Adrenal gland (tissue), 12 donors: ENCODE results near the gene HDAC4. TPM values are rescaled to one million over a fixed set of nuclear protein-coding genes. Genes with fewer than 3 reads are reported as not detected.

Experiments
- DNase-seq, 7 donors: peaks; one replicate each; pipeline ENCODE4 v3.0.0-alpha.2; 2019 to 2020
- H3K27ac ChIP-seq, 5 donors: fragments of 200-600 bp; sonication (generic) in 4 of 5; 1 replicate in 3 of 5; 2 replicates in 2 of 5; pipeline versions ENCODE4 v1.5.1 to v1.8.0; 2016 to 2020; ENCODE audit warnings: mild to moderate bottlenecking in 1 of 5
- H3K27me3 ChIP-seq: fragments of 200-600 bp; 2 replicates; pipeline ENCODE4 v1.8.0; 2021
- H3K36me3 ChIP-seq, 2 donors: fragments of 200-600 bp; replicated peaks in 1 of 2; 1 replicate in 1 of 2; 2 replicates in 1 of 2; pipeline versions ENCODE4 v1.5.1 to v1.8.0; 2018 to 2022
- H3K4me1 ChIP-seq, 2 donors: fragments of 200-600 bp; replicated peaks in 1 of 2; 1 replicate in 1 of 2; 2 replicates in 1 of 2; pipeline versions ENCODE4 v1.5.1 to v1.8.0; 2018 to 2021
- H3K4me3 ChIP-seq, 4 donors: fragments of 200-600 bp; sonication (generic) in 3 of 4; one replicate each; pipeline ENCODE4 v1.5.1; 2016 to 2018
- H3K9me3 ChIP-seq, 3 donors: fragments of 200-600 bp; sonication (generic) in 1 of 3; replicated peaks in 1 of 3; 1 replicate in 2 of 3; 2 replicates in 1 of 3; pipeline versions ENCODE4 v1.5.1 to v1.8.0; 2016 to 2021
- CTCF ChIP-seq, 6 experiments: fragments of 450-650 bp in 4 of 6; fragments of 200-600 bp in 2 of 6; sonication (generic) in 1 of 6; IDR thresholded peaks; 1 replicate in 5 of 6; 2 replicates in 1 of 6; pipeline versions ENCODE4 v1.5.1 to v1.8.0; 2016 to 2021; ENCODE audit warnings: antibody characterized with exemption in 6 of 6, mild to moderate bottlenecking in 2 of 6, moderate library complexity in 1 of 6
- POLR2A ChIP-seq, 2 donors: fragments of 450-650 bp; IDR thresholded peaks; one replicate each; pipeline ENCODE4 v1.6.1; 2017; ENCODE audit warnings: antibody characterized with exemption in 2 of 2, mild to moderate bottlenecking in 2 of 2, moderate library complexity in 1 of 2
- WGBS, 4 donors: extraction: QIAGEN DNeasy Blood & Tissue Kit in 2 of 4; methylation state at CpG; one replicate each; pipeline versions ENCODE4 v1.1.5 to v1.1.7; 2013 to 2017; 5-methylcytosine and 5-hydroxymethylcytosine counted together
- intact Hi-C, 2 donors: fragments of 100-400 bp; cut with DNase I; formaldehyde crosslinking; loops; one replicate each; pipeline versions ENCODE4 v1.14.1 to v1.15.0; 2022 to 2023
- polyA plus RNA-seq, 3 donors: library from polyadenylated mRNA; stranded (reverse); fragments of 200-250 nt in 2 of 3; fragments of 350-450 nt in 1 of 3; fragmentation: Illumina TruSeq in 1 of 3; extraction: RNeasy Lipid Tissue Mini Kit (QIAGEN cat#74804) in 1 of 3; gene quantifications; one replicate each; pipeline ENCODE4 v1.2.3, GENCODE V29; 2013 to 2014
- total RNA-seq, 9 donors: library from RNA; depleted of rRNA in 4 of 9; stranded (reverse); fragments of >200 nt in 4 of 9; fragments of 120-200 nt in 1 of 9; fragmentation: NEBNext Ultra II Directional in 1 of 9; extraction: Animal tissue kit (Norgen Biotek cat#: 25700) in 1 of 9; gene quantifications; one replicate each; pipeline versions ENCODE4 v1.1.0 to v1.2.4, GENCODE V29; 2013 to 2023
- donor health status: healthy with polysubstance abuse.
- donor health status: Bipolar disorder and iron deficiency.
- donor health status: DM: yes; HTN: yes; CAD: no.
- donor health status: DM: no; HTN: no; CAD: no.
- donor health status: DM: no; HTN: no; CAD: no.
- donor health status: DM: yes; HTN: yes; CAD: no.

Gene HDAC4
- total and polyA plus RNA-seq, 12 donors = 8.3 to 88.9 (median 28.7) TPM

GRCh38 chr2:239092571-239093294 is 308.1 kb downstream of the HDAC4 start:
- no peaks in the 10 kb centered on the region for H3K9me3 ChIP-seq
- intact Hi-C loops = no loop called here
- no peak overlapping the region for H3K4me3 ChIP-seq
- peaks cover 0 to 15% of the 10 kb centered on the region in 2 donors for H3K36me3 ChIP-seq
- H3K27me3 ChIP-seq = no peaks in the 10 kb centered on the region
- peaks cover 0 to 4% of the 10 kb centered on the region in 2 donors for H3K4me1 ChIP-seq
- TF ChIP-seq CTCF (IDR thresholded peaks at IDR 0.05) (no peak), POLR2A (IDR thresholded peaks at IDR 0.05) (no peak)
- H3K27ac ChIP-seq = no peak overlapping the region
- DNase-seq = no peak
- 91 to 92% (median 91%) methylated on average over 21 to 27 of the region's 27 CpGs for WGBS, 4 donors

GRCh38 chr2:239089884-239090283 is 310.9 kb downstream of the HDAC4 start:
- TF ChIP-seq POLR2A (IDR thresholded peaks at IDR 0.05) = no peak
- no peaks in the 10 kb centered on the region for H3K27me3 ChIP-seq
- 90 to 97% (median 93%) methylated on average over 2 to 13 of the region's 13 CpGs for WGBS, 4 donors
- no peak overlapping the region for H3K27ac ChIP-seq
- H3K36me3 ChIP-seq = peaks cover 0 to 17% of the 10 kb centered on the region in 2 donors
- DNase-seq = no peak
- no peaks in the 10 kb centered on the region for H3K4me1 ChIP-seq
- intact Hi-C loops = no loop called here
- H3K4me3 ChIP-seq = no peak overlapping the region
- no peaks in the 10 kb centered on the region for H3K9me3 ChIP-seq

GRCh38 chr2:239087046-239087710 is 313.6 kb downstream of the HDAC4 start:
- Histone ChIP-seq H3K27me3 (no peaks in the 10 kb centered on the region), H3K9me3 (no peaks in the 10 kb centered on the region), H3K36me3 (peaks cover 0 to 28% of the 10 kb centered on the region in 2 donors), H3K4me3 (no peak overlapping the region), H3K4me1 (no peaks in the 10 kb centered on the region), H3K27ac (no peak overlapping the region)
- WGBS, 4 donors = 92 to 97% (median 94%) methylated on average over 20 to 21 of the region's 21 CpGs
- intact Hi-C loops = no loop called here
- TF ChIP-seq CTCF (IDR thresholded peaks at IDR 0.05) (no peak), POLR2A (IDR thresholded peaks at IDR 0.05) (no peak)
- DNase-seq = no peak

- H3K4me1 ChIP-seq = no peaks in the 10 kb centered on the region
- TF ChIP-seq POLR2A (IDR thresholded peaks at IDR 0.05) (no peak), CTCF (IDR thresholded peaks at IDR 0.05) (no peak)
These were observed 314.3 kb downstream of the HDAC4 start for GRCh38 chr2:239086325-239087020.

More at GRCh38 chr2:239086325-239087020, 314.3 kb downstream of the HDAC4 start:
- WGBS, 4 donors = 91 to 98% (median 93%) methylated on average over 27 to 28 of the region's 28 CpGs
- Histone ChIP-seq H3K27ac (no peak overlapping the region), H3K36me3 (peaks cover 0 to 35% of the 10 kb centered on the region in 2 donors), H3K9me3 (no peaks in the 10 kb centered on the region), H3K4me3 (no peak overlapping the region), H3K27me3 (no peaks in the 10 kb centered on the region)
- intact Hi-C loops = no loop called here
- DNase-seq = no peak
